SK-MEL-5 (cell line): Measurements from ENCODE around the gene C17orf75. TPM values are rescaled to one million over a fixed set of nuclear protein-coding genes. Genes with fewer than 3 reads are reported as not detected.
"Not testable (repeated sequence)": the region's sequence is repeated elsewhere in the genome, so short reads cannot be mapped to it uniquely, and the experiment has no call there.

Source experiments
- DNase-seq: peaks from one replicate; pipeline ENCODE4 v3.0.0-alpha.2; 2016; ENCODE audit warnings: low read depth, low spot score
- in situ Hi-C: cut with HindIII; loops from 2 replicates; pipeline ENCODE4 v1.10.0; 2016; ENCODE audit warnings: low sequenced_read_pairs, high pct_unique_total_duplicates, low pct_unique_long_range_greater_than_20kb
- total RNA-seq: library from RNA; depleted of rRNA; stranded (reverse); fragments of >200 nt; shearing (Covaris generic); gene quantifications from 2 replicates; pipeline ENCODE4 v1.2.3, GENCODE V29; 2014

The C17orf75 gene
- total RNA-seq, 1 experiment from 2014 or later: 37.4 TPM

GRCh38 chr17:32318071-32318470, 23.9 kb downstream of the C17orf75 start:
- in situ Hi-C loops: no loop called here
- DNase-seq: no peak

GRCh38 chr17:32317353-32317752, 24.6 kb downstream of the C17orf75 start:
- in situ Hi-C loops: no loop called here
- DNase-seq: no peak

- in situ Hi-C loops, DNase-seq: not testable (repeated sequence)
Measured at GRCh38 chr17:32316653-32317052, 25.3 kb downstream of the C17orf75 start.

GRCh38 chr17:32315171-32315570, 26.8 kb downstream of the C17orf75 start:
- in situ Hi-C loops: no loop called here
- no peak for DNase-seq

- DNase-seq: no peak
- in situ Hi-C loops: no loop called here
Measured at GRCh38 chr17:32314636-32315035, 27.3 kb downstream of the C17orf75 start.

GRCh38 chr17:32311028-32311536, 30.9 kb downstream of the C17orf75 start:
- no peak for DNase-seq
- in situ Hi-C loops: no loop called here

- DNase-seq: no peak
- in situ Hi-C loops: no loop called here
Measured at GRCh38 chr17:32307658-32308057, 34.3 kb downstream of the C17orf75 start.

- DNase-seq: no peak
- in situ Hi-C loops: no loop called here
Measured at GRCh38 chr17:32305049-32305448, 36.9 kb downstream of the C17orf75 start.

GRCh38 chr17:32303781-32304288, 38.1 kb downstream of the C17orf75 start:
- in situ Hi-C loops: no loop called here
- DNase-seq: no peak

- in situ Hi-C loops: no loop called here
- no peak for DNase-seq
Measured at GRCh38 chr17:32302860-32303649, 38.9 kb downstream of the C17orf75 start.

- in situ Hi-C loops: no loop called here
- DNase-seq: no peak
Measured at GRCh38 chr17:32302037-32302436, 39.9 kb downstream of the C17orf75 start.

- in situ Hi-C loops: no loop called here
- no peak for DNase-seq
Measured at GRCh38 chr17:32299580-32300164, 42.3 kb downstream of the C17orf75 start.

GRCh38 chr17:32298721-32299579, 43.0 kb downstream of the C17orf75 start:
- no peak for DNase-seq
- in situ Hi-C loops: no loop called here

- in situ Hi-C loops: no loop called here
- no peak for DNase-seq
Measured at GRCh38 chr17:32298298-32298697, 43.7 kb downstream of the C17orf75 start.

- in situ Hi-C loops: no loop called here
- no peak for DNase-seq
Measured at GRCh38 chr17:32297860-32298259, 44.1 kb downstream of the C17orf75 start.

- in situ Hi-C loops: no loop called here
- DNase-seq: no peak
Measured at GRCh38 chr17:32297424-32297823, 44.5 kb downstream of the C17orf75 start.

GRCh38 chr17:32292094-32292493, 49.9 kb downstream of the C17orf75 start:
- no peak for DNase-seq
- in situ Hi-C loops: no loop called here

- in situ Hi-C loops: no loop called here
- DNase-seq: no peak
Measured at GRCh38 chr17:32289471-32290070, 52.4 kb downstream of the C17orf75 start.
